Measurements from ENCODE around the gene ZC3H12D. TPM values are rescaled to one million over a fixed set of nuclear protein-coding genes. Genes with fewer than 3 reads are reported as not detected.
"Not testable (repeated sequence)": the region's sequence is repeated elsewhere in the genome, so short reads cannot be mapped to it uniquely, and the experiment has no call there.

Gene ZC3H12D
- total RNA-seq, 2 donors from 2014 or later = 106 to 170 TPM

- Mint-ChIP-seq H3K4me1 (ENCODE audit: low read depth) (peaks cover 94% of the 10 kb centered on the region), H3K36me3 (ENCODE audit: insufficient read depth in 2 of 2) (peaks cover 2 to 24% of the 10 kb centered on the region in 2 donors), H3K4me3 (peak overlapping the region; percentile 74 to 87), H3K27ac (peak overlapping the region; percentile 100)
- ATAC-seq (replicated peaks in 1 of 2) (peak; percentile 18 to 39), DNase-seq (peak in 1 of 2 donors; percentile 39)
- H3K27me3 Mint-ChIP-seq (ENCODE audit: low read depth); H3K9me3 Mint-ChIP-seq: not testable (repeated sequence)
Observed at GRCh38 chr6:149496597-149496996, 11.8 kb upstream of the ZC3H12D start.

DNA sequence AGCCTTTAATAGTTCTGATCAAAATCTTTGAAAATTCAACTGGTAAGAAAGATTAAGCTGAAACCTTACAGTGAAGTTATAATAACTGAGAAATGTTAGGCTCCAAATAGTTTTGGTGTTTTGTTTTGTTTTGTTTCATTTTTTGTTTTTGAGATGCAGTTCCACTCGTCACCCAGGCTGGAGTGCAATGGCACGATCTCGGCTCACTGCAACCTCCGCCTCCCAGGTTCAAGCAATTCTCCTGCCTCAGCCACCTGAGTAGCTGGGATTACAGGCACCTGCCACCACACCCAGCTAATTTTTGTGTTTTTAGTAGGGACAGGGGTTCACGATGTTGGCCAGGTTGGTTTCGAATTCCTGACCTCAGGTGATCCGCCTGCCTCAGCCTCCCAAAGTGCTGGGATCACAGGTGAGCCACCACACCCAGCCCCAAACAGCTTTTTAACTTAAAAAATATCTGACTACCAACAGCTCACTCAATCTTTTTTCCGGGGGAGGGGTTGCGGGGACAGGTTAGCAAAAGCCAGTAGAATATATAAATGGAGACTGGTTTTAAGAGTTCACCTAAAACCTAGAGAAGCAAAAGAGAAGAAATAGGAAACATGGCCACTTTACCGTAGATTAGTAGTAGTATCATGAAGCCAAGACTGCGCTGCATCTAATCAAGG, 10.7 kb upstream of the ZC3H12D start:
- H3K9me3 Mint-ChIP-seq; H3K27me3 Mint-ChIP-seq (ENCODE audit: low read depth); DNase-seq: not testable (repeated sequence)
- peak; percentile 20 to 22 for ATAC-seq (replicated peaks in 1 of 2)
- peaks cover 2 to 24% of the 10 kb centered on the region in 2 donors for H3K36me3 Mint-ChIP-seq (ENCODE audit: insufficient read depth in 2 of 2)
- H3K27ac Mint-ChIP-seq = peak overlapping the region; percentile 100
- peaks cover 92% of the 10 kb centered on the region for H3K4me1 Mint-ChIP-seq (ENCODE audit: low read depth)
- peak overlapping the region; percentile 74 to 87 for H3K4me3 Mint-ChIP-seq

DNA sequence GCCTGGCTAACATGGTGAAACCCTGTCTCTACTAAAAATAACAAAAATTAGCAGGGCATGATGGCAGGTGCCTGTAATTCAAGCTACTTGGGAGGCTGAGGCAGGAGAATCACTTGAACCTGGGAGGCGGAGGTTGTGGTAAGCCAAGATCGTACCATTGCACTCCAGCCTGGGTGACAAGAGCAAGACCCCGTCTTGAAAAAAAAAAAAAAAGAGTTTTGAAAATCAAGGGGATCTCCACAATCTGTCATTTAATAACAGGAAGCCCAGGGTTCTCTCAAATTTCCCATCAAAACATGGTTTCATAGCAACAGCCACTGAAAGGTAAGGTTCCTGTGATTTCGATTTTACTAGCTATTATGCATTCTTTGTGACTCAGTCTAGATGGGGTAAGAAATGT, 10.0 kb upstream of the ZC3H12D start:
- Mint-ChIP-seq H3K4me1 (ENCODE audit: low read depth) (peaks cover 92% of the 10 kb centered on the region), H3K4me3 (peak overlapping the region; percentile 74 to 87), H3K36me3 (ENCODE audit: insufficient read depth in 2 of 2) (peaks cover 2 to 21% of the 10 kb centered on the region in 2 donors), H3K27ac (peak overlapping the region; percentile 100)
- not testable (repeated sequence) for H3K27me3 Mint-ChIP-seq (ENCODE audit: low read depth); H3K9me3 Mint-ChIP-seq
- ATAC-seq (replicated peaks in 1 of 2) (peak; percentile 85 to 88), DNase-seq (peak; percentile 62 to 73)

DNA sequence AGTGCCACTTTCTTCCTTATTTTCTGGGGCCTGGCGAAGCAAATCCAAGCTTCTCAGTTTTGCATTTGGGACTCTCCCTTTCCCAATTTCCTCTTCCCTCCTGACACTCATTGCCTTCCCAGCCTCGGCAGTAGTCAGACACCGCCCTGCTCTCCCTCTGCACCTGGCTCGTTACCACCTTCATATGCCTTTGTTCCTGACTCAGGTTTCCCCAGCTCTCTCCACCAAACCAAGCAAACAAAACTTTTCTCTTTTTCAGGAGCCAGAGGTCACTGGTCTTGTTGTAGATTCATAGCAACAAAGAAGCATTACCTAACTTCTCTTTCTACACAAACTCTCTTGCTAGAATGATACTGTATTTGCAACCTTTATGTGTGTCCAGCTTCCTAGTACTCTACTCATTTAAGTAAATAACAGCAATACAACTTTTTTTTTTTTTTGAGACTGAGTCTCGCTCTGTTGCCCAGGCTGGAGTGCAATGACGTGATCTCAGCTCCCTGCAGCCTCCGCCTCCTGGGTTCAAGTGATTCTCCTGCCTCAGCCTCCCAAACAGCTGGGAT, 9.0 kb upstream of the ZC3H12D start:
- peaks cover 2 to 20% of the 10 kb centered on the region in 2 donors for H3K36me3 Mint-ChIP-seq (ENCODE audit: insufficient read depth in 2 of 2)
- H3K4me3 Mint-ChIP-seq = peak overlapping the region; percentile 74 to 87
- peaks cover 92% of the 10 kb centered on the region for H3K4me1 Mint-ChIP-seq (ENCODE audit: low read depth)
- H3K9me3 Mint-ChIP-seq = peaks cover 0 to 2% of the 10 kb centered on the region in 2 donors
- no peaks in the 10 kb centered on the region for H3K27me3 Mint-ChIP-seq (ENCODE audit: low read depth)
- DNase-seq (no peak), ATAC-seq (replicated peaks in 1 of 2) (no peak)
- H3K27ac Mint-ChIP-seq = peak overlapping the region; percentile 100

DNA sequence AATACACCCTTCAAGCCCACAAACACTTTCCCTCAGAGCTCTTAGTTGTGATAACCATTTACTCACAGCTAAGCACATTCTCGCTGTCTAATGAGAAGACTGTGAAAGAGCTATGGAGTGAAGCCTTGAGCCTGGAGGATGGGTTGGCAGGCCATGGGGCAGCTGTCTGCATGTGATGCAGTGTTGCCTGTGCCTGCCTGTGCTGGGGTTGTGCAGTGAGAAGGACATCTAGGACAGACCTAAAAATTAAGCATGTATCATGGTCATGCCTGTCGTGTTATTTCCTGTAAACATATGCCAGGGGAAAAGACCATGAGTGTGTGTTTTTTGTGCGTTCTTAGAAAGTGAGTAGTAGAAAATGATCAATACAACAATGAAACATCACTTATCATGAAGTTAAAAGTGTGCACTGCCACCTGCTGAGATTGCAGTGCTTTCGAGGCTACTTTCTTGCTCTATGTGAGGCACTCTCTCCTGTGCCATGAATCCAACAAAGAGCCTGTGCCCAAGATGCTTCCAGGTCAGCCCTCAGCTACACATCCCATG, 8.1 kb upstream of the ZC3H12D start:
- H3K36me3 Mint-ChIP-seq (ENCODE audit: insufficient read depth in 2 of 2) = peaks cover 2 to 16% of the 10 kb centered on the region in 2 donors
- H3K27me3 Mint-ChIP-seq (ENCODE audit: low read depth) = no peaks in the 10 kb centered on the region
- H3K9me3 Mint-ChIP-seq = peaks cover 0 to 2% of the 10 kb centered on the region in 2 donors
- peak in 1 of 2 donors; percentile 6 for ATAC-seq (replicated peaks in 1 of 2)
- H3K4me1 Mint-ChIP-seq (ENCODE audit: low read depth) = peaks cover 92% of the 10 kb centered on the region
- peak overlapping the region; percentile 14 to 74 for H3K4me3 Mint-ChIP-seq
- peak overlapping the region; percentile 100 for H3K27ac Mint-ChIP-seq
- no peak for DNase-seq

- DNase-seq (no peak), ATAC-seq (replicated peaks in 1 of 2) (no peak)
- peak overlapping the region in 1 of 2 donors; percentile 57 for H3K4me3 Mint-ChIP-seq
- peak overlapping the region; percentile 53 for H3K27ac Mint-ChIP-seq
- peaks cover 90% of the 10 kb centered on the region for H3K4me1 Mint-ChIP-seq (ENCODE audit: low read depth)
- no peaks in the 10 kb centered on the region for H3K27me3 Mint-ChIP-seq (ENCODE audit: low read depth)
- H3K36me3 Mint-ChIP-seq (ENCODE audit: insufficient read depth in 2 of 2) = peaks cover 2 to 5% of the 10 kb centered on the region in 2 donors
- H3K9me3 Mint-ChIP-seq = peaks cover 0 to 2% of the 10 kb centered on the region in 2 donors
Observed at GRCh38 chr6:149489967-149490366, 5.2 kb upstream of the ZC3H12D start.

DNA sequence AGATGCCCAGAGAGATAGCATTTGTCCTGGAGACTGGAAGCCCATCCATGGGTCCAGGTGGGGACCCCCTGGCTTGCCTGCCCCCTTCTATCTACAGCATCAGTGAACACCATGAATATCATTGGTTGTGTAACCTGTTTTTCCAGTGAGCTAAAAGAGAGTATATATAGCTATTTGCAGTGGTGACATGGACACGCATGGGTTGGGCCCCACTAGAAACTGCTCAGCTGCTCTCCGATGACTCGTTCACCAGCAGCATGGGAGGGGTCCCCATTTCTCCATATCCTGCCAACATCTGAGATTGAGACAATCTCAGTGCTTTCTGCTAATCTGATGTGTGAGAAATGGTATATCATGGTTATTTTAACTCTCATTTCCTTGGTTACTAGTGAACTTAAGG, 4.0 kb upstream of the ZC3H12D start:
- peak; percentile 55 to 63 for DNase-seq
- Mint-ChIP-seq H3K27me3 (ENCODE audit: low read depth) (no peaks in the 10 kb centered on the region), H3K4me1 (ENCODE audit: low read depth) (peaks cover 86% of the 10 kb centered on the region), H3K9me3 (peaks cover 0 to under 1% of the 10 kb centered on the region in 2 donors), H3K4me3 (peak overlapping the region in 1 of 2 donors; percentile 70), H3K36me3 (ENCODE audit: insufficient read depth in 2 of 2) (peaks cover 4 to 8% of the 10 kb centered on the region in 2 donors), H3K27ac (peak overlapping the region; percentile 79)
- ATAC-seq (replicated peaks in 1 of 2) = peak; percentile 11 to 43

- peak overlapping the region; percentile 27 for H3K27ac Mint-ChIP-seq
- peak overlapping the region in 1 of 2 donors; percentile 70 for H3K4me3 Mint-ChIP-seq
- no peak for ATAC-seq (replicated peaks in 1 of 2)
- H3K27me3 Mint-ChIP-seq (ENCODE audit: low read depth) = no peaks in the 10 kb centered on the region
- no peak for DNase-seq
- H3K4me1 Mint-ChIP-seq (ENCODE audit: low read depth) = peaks cover 77% of the 10 kb centered on the region
- H3K9me3 Mint-ChIP-seq = no peaks in the 10 kb centered on the region
- H3K36me3 Mint-ChIP-seq (ENCODE audit: insufficient read depth in 2 of 2) = peaks cover 13 to 16% of the 10 kb centered on the region in 2 donors
Observed at GRCh38 chr6:149487316-149487715, 2.5 kb upstream of the ZC3H12D start.

DNA sequence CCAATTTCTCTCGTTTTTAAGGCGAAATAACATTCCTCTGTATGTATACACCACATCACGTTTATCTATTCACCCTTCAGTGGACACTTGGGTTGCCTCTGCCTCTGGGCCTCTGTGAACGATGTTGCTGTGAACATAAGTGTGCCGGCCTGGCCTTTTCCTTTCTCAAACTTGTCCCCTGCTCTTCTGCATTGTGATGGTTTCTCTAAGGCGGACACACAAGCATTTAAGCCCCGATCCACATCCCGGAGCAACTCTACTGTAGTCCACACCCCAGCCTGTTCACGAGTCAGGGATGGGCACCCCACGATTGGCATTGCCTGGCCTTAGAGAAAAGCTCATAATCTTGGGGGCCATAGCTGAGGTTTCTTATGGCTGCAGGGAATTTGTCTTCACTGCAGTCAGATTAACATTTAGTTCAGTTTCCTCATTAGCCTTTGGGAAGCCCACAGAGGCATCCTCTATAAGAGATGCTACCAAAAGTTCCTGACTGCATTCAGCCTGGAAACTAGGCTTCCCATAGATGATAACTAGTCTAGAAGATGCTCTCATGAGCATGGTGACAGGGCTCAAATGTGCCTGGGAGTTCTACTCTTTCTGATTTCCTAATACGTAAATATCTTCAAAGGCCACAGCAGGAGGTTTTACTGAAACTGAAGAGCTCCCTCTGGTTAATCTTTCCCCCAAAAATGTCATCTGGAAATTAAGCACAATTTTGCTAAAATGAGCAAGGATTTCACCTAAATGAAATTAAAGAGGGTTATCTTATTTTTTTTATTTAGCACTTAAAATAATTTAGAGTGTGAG, 762 bp downstream of the ZC3H12D start:
- Mint-ChIP-seq H3K4me3 (peak overlapping the region; percentile 93 to 97), H3K4me1 (ENCODE audit: low read depth) (peaks cover 79% of the 10 kb centered on the region), H3K36me3 (ENCODE audit: insufficient read depth in 2 of 2) (peaks cover 41 to 42% of the 10 kb centered on the region in 2 donors), H3K27me3 (ENCODE audit: low read depth) (no peaks in the 10 kb centered on the region), H3K9me3 (no peaks in the 10 kb centered on the region), H3K27ac (peak overlapping the region; percentile 98)
- ATAC-seq (replicated peaks in 1 of 2) (no peak), DNase-seq (no peak)

- H3K4me1 Mint-ChIP-seq (ENCODE audit: low read depth) = peaks cover 79% of the 10 kb centered on the region
- H3K4me3 Mint-ChIP-seq = peak overlapping the region; percentile 93 to 97
- H3K9me3 Mint-ChIP-seq = no peaks in the 10 kb centered on the region
- DNase-seq = no peak
- H3K27me3 Mint-ChIP-seq (ENCODE audit: low read depth) = no peaks in the 10 kb centered on the region
- peaks cover 46 to 48% of the 10 kb centered on the region in 2 donors for H3K36me3 Mint-ChIP-seq (ENCODE audit: insufficient read depth in 2 of 2)
- peak overlapping the region; percentile 98 for H3K27ac Mint-ChIP-seq
- no peak for ATAC-seq (replicated peaks in 1 of 2)
Observed at GRCh38 chr6:149483334-149483725, 1.5 kb downstream of the ZC3H12D start.

GRCh38 chr6:149482545-149483333, 2.1 kb downstream of the ZC3H12D start:
- H3K4me1 Mint-ChIP-seq (ENCODE audit: low read depth) = peaks cover 74% of the 10 kb centered on the region
- H3K27me3 Mint-ChIP-seq (ENCODE audit: low read depth) = no peaks in the 10 kb centered on the region
- DNase-seq (no peak), ATAC-seq (replicated peaks in 1 of 2) (no peak)
- peaks cover 48% of the 10 kb centered on the region in 2 donors for H3K36me3 Mint-ChIP-seq (ENCODE audit: insufficient read depth in 2 of 2)
- no peaks in the 10 kb centered on the region for H3K9me3 Mint-ChIP-seq
- peak overlapping the region; percentile 98 for H3K27ac Mint-ChIP-seq
- H3K4me3 Mint-ChIP-seq = peak overlapping the region; percentile 93 to 97

DNA sequence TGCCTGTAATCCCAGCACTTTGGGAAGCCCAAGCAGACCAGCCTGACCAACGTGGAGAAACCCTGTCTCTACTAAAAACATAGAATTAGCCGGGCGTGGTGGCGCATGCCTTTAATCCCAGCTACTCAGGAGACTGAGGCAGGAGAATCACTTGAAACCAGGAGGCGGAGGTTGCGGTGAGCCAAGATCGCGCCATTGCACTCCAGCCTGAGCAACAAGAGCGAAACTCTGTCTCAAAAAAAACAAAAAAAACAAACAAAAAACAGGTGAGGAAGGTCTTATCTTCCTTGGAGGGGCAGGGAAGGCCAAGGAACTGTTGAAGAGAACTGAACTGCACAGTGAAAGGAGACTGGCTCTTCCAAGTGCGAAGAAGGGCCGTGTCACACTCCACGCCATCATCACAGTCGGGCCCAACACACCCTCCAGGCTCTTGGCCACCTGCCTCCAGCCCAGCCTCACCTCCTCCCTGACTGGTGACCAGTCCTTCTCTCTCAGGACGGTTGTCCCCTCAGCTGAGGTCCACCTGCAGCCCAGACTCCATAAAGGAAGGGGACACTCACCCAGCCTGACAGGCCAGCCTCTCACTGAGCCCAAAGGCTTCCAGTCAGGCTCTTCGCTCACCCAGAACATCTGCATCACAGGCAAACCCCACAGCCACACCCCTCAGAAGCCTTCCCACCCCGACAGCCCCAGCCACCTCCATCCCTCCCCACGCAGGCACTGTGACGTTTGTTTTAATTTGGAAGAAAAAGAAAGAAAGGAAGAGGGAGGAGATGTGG, 4.1 kb downstream of the ZC3H12D start:
- peaks cover 69% of the 10 kb centered on the region for H3K4me1 Mint-ChIP-seq (ENCODE audit: low read depth)
- peak overlapping the region; percentile 98 for H3K27ac Mint-ChIP-seq
- ATAC-seq (replicated peaks in 1 of 2) (no peak), DNase-seq (no peak)
- peaks cover 53 to 60% of the 10 kb centered on the region in 2 donors for H3K36me3 Mint-ChIP-seq (ENCODE audit: insufficient read depth in 2 of 2)
- H3K4me3 Mint-ChIP-seq = peak overlapping the region; percentile 93 to 97
- H3K9me3 Mint-ChIP-seq = no peaks in the 10 kb centered on the region
- H3K27me3 Mint-ChIP-seq (ENCODE audit: low read depth) = no peaks in the 10 kb centered on the region
